Erythroblast (primary cell): Measurements from ENCODE around the gene PIR.

Source experiments
- DNase-seq, 2 experiments: peaks; one replicate each; lab custom pipeline; 2025; lab: John Stamatoyannopoulos, UW
- GATA1 ChIP-seq: IDR thresholded peaks from 2 replicates; pipeline ENCODE4 v1.6.1; 2011; ENCODE audit warnings: low read depth, mild to moderate bottlenecking, control low read depth, low read length, moderate library complexity
- POLR2A ChIP-seq: IDR thresholded peaks from 2 replicates; pipeline ENCODE4 v1.6.1; 2011; ENCODE audit warnings: mild to moderate bottlenecking, low read length

The PIR gene

DNA sequence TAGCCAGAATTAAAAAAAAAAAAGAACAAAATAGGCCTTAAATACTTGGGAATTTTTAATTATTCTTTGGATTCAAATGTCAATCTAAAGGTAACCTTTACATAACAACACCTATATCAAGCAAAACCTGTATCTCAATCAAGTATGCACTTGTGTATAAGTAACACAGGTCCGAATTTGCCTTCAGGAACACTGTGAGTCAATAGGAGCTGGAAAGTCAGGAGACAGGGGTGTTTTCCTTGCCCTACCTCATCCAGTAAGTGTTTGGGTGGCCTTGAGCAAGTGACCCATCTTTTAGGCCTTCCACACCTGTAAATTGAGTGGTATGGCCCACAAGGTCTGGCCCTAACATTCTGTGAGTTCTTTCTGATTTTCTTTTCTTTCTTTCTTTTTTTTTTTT lies 68.1 kb downstream of the PIR start:
- TF ChIP-seq POLR2A (no peak), GATA1 (no peak)
- no peak for DNase-seq

DNA sequence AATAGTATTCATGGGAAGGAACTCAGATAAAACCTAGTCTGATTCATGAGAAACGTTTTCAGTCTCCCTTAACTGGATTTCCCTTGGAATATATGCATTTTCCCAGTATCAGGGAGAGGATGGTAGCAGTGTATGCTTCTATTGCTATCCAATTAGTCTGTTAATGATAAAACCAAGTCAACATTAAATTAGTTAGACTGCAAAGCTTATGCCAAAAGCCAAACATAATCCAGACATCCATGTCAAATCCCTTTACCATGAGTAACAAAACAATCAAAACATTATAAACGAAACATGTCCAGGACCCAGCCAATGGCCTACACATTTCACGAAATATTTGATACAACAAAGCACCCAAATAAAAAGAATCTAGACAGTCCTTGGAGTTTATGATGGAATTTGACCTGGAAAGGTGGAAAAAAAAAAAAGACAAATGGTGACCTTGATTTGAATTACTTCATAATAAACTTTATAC lies 74.4 kb downstream of the PIR start:
- DNase-seq, result no peak
- TF ChIP-seq GATA1 (no peak), POLR2A (no peak)

GRCh38 chrX:15418041-15418706 lies 75.0 kb downstream of the PIR start:
- TF ChIP-seq POLR2A (no peak), GATA1 (no peak)
- no peak for DNase-seq

DNA sequence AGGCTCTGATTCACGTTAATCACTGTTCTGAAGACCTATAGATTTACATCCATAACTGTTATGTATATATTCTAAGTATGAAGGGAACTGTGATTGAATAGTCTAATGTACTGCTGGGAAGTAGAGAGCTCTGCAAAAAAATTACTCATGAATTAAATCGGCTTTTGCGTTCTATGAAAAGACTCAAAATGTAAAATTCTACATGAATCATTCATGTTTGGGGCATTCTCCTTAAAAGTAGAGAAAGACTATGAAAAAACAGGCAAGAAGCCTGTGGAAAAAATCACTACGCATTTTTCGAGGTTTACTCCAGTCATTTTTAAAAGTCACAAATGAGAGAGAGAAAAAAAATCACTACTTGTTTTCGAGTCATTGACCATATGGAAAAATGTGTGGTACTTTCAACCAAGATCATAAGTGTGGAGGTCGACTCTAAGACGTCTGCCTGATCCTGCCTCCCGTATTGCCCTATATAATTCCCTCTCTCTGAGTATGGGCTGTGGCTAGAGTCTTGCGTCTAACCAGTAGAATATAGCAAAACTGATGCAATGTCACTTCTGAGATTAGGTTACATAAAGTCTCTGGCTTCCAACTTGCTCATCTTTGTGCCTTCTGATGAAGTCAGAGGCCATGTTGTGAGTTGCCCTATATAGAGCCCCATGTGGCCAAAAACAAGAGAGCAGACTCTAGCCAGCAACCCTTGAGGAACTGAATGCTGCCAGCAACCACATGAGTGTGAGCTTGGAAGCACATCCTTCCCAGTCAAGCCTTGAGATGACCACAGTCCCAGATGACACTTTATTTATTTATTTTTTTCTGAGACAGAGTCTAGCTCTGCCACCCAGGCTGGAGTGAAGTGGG lies 76.8 kb downstream of the PIR start:
- DNase-seq, result no peak
- TF ChIP-seq POLR2A (no peak), GATA1 (no peak)

DNA sequence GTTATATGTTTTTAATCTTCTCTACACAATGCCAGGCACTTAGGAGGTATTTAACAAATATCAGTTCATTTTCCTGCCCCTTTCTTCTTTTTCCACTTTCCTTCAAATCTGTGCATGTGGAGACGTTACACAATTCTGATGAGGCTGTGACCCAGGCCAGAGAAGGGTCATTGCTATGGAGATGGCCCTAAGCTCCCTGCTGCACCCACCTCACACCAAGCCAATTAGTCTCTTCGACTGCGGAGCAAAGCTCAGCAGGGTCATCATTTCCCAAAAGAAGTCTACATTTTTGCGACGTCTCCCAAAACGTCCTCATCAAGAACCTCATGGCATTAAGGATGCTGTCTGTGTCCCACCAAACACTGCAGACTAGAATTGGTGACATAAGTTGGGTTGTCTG lies 80.0 kb downstream of the PIR start:
- TF ChIP-seq GATA1, result no peak
- no peak for TF ChIP-seq POLR2A
- DNase-seq, result no peak

DNA sequence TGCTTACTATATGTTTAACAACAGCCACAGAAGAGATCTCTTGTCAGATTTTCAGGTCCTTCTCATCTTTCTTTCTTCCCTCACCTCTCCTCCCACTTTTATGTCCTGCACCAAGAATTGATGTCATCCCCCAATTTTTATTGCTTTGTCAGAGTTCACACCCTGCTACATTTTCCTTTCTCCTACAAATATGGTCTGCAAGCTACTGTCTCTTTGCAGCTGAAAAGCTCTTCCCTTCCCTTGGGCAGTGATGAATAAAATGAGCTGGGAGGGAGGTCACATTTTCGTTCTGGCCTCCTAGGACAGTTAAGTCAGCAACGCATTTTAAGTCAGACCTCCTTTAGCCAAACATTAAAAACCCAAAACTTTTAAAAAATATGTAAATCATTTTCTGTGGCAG lies 82.2 kb downstream of the PIR start:
- TF ChIP-seq GATA1 (no peak), POLR2A (no peak)
- DNase-seq, result no peak

GRCh38 chrX:15410430-15410829 lies 82.7 kb downstream of the PIR start:
- TF ChIP-seq GATA1 (no peak), POLR2A (no peak)
- no peak for DNase-seq

GRCh38 chrX:15405846-15406245 lies 87.3 kb downstream of the PIR start:
- no peak for DNase-seq
- TF ChIP-seq GATA1, result no peak
- TF ChIP-seq POLR2A, result no peak

DNA sequence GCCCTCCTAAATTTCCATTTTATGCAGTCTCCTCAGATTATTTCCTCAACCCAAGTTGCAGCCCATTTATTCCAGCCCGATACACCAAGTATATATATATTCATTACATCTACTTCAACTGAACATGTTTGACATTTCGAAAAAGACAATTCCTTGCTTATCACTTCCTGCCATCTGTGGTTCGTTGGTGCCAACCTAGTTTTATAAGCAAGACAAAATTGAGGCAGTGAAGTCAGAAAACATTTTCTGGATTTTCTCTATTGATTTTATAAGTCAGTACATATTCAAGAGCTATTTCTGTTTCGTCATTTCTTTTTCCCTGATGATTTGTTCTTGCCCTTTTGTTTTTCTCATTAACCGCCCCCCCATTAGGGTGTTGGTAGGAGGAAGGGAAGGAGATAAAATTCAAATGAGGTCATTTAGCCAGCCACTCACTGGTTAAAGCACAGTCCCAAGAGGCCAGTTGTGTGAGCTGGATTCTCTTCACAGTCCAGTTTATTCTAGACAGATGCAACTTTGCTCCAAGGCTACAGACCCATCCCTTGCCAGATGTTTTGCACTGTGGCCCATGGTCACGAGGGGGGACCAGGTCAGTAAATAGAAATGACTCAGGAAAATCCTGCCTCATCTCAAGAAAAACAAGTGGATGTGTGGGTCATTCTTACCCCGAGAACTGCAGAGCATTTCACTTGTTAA lies 88.6 kb downstream of the PIR start:
- DNase-seq, result peak; percentile 46 to 50
- TF ChIP-seq POLR2A, result no peak
- TF ChIP-seq GATA1, result no peak

DNA sequence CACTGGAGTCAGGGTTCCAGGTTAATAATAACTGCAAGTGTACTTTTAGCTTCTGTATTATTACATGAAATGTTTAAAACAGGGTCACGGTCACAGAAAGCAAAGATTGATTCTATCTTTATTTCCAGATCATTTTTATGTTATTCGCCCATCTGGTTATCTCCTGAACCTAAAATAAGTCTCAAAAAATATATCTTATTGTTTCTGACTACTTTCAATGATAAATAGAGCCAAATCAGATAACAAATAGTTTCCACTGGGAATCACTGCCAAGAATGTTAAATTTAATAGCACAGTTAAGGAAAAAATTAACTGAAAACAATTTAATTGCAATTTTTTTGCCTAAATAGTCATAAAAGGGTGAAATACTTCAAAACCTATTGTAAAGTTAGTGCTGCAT lies 91.8 kb downstream of the PIR start:
- TF ChIP-seq GATA1, result no peak
- TF ChIP-seq POLR2A, result no peak
- no peak for DNase-seq

GRCh38 chrX:15399962-15400391 lies 93.2 kb downstream of the PIR start:
- DNase-seq, result no peak
- no peak for TF ChIP-seq GATA1
- TF ChIP-seq POLR2A, result no peak

DNA sequence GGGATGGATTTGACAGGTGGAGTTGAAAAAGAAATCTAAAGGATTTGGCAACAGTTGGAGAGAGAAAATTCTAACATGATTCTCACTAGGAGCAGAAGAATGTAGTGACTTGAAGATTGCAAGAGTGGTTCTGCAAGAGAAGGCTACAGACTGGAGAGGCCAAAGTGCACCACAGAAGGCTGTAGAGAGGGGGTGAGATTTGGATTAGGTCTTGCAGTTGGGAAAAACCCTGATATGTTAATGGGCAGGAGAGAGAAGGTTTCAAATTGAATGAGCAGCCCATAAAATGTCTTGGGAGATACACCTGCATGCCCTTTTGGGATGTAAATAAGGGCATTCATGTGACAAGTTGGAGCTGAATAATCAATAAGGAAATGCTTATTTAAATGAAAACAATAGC lies 94.3 kb downstream of the PIR start:
- TF ChIP-seq GATA1 (no peak), POLR2A (no peak)

DNA sequence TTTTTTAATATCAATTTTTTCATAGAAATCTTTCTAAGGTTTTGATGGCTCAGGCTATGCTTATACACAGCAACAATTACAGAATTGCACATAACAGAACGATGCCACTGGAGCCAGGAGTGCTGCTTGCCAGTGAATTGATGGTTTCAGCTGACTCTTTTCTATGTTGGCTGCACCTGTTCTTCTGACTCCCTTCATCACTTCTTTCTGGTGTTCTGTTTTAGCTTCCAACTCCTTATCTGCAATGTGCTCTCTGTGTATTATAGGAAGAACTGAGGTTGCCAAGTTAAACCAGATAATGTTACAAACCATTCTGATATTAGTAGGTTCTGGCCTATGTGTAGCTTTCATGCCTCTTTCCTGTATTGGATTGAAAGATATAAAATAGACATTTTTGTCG lies 97.3 kb downstream of the PIR start:
- no peak for TF ChIP-seq GATA1
- no peak for TF ChIP-seq POLR2A
- DNase-seq, result no peak

More for the DNA sequence above, 94.3 kb downstream of the PIR start:
- DNase-seq, result no peak

GRCh38 chrX:15391850-15392249 lies 101.3 kb downstream of the PIR start:
- DNase-seq, result no peak

More at GRCh38 chrX:15391850-15392249, 101.3 kb downstream of the PIR start:
- TF ChIP-seq GATA1 (no peak), POLR2A (no peak)
